Measurements from ENCODE around the gene USH2A.

The USH2A gene

GRCh38 chr1:216330262-216330661, 93.0 kb downstream of the USH2A start:
- Histone ChIP-seq H3K9me3 (ENCODE audit: control insufficient read depth, low read depth, low read length) (no peaks in the 10 kb centered on the region), H3K27ac (ENCODE audit: low read length) (no peak overlapping the region), H3K36me3 (ENCODE audit: control insufficient read depth, low read depth, low read length) (no peaks in the 10 kb centered on the region)

GRCh38 chr1:216325946-216326345, 97.3 kb downstream of the USH2A start:
- H3K9me3 ChIP-seq (ENCODE audit: control insufficient read depth, low read depth, low read length), result no peaks in the 10 kb centered on the region
- H3K4me3 ChIP-seq (ENCODE audit: low read length), result no peak overlapping the region

More at GRCh38 chr1:216330262-216330661, 93.0 kb downstream of the USH2A start:
- Histone ChIP-seq H3K4me1 (ENCODE audit: control insufficient read depth, low read depth, low read length) (no peaks in the 10 kb centered on the region), H3K9ac (ENCODE audit: low read length) (no peak overlapping the region), H3K27me3 (ENCODE audit: control insufficient read depth, insufficient read depth, low read length) (no peaks in the 10 kb centered on the region), H3K4me3 (ENCODE audit: low read length) (no peak overlapping the region)

GRCh38 chr1:216325336-216325735, 97.9 kb downstream of the USH2A start:
- Histone ChIP-seq H3K4me1 (ENCODE audit: control insufficient read depth, low read depth, low read length) (no peaks in the 10 kb centered on the region), H3K27ac (ENCODE audit: low read length) (no peak overlapping the region), H3K36me3 (ENCODE audit: control insufficient read depth, low read depth, low read length) (no peaks in the 10 kb centered on the region), H3K27me3 (ENCODE audit: control insufficient read depth, insufficient read depth, low read length) (no peaks in the 10 kb centered on the region), H3K4me3 (ENCODE audit: low read length) (no peak overlapping the region), H3K9me3 (ENCODE audit: control insufficient read depth, low read depth, low read length) (no peaks in the 10 kb centered on the region), H3K9ac (ENCODE audit: low read length) (no peak overlapping the region)

More at GRCh38 chr1:216325946-216326345, 97.3 kb downstream of the USH2A start:
- Histone ChIP-seq H3K4me1 (ENCODE audit: control insufficient read depth, low read depth, low read length) (no peaks in the 10 kb centered on the region), H3K27me3 (ENCODE audit: control insufficient read depth, insufficient read depth, low read length) (no peaks in the 10 kb centered on the region), H3K27ac (ENCODE audit: low read length) (no peak overlapping the region), H3K9ac (ENCODE audit: low read length) (no peak overlapping the region), H3K36me3 (ENCODE audit: control insufficient read depth, low read depth, low read length) (no peaks in the 10 kb centered on the region)

GRCh38 chr1:216323344-216323743, 99.9 kb downstream of the USH2A start:
- Histone ChIP-seq H3K4me3 (ENCODE audit: low read length) (no peak overlapping the region), H3K9me3 (ENCODE audit: control insufficient read depth, low read depth, low read length) (no peaks in the 10 kb centered on the region), H3K4me1 (ENCODE audit: control insufficient read depth, low read depth, low read length) (no peaks in the 10 kb centered on the region), H3K36me3 (ENCODE audit: control insufficient read depth, low read depth, low read length) (no peaks in the 10 kb centered on the region), H3K27me3 (ENCODE audit: control insufficient read depth, insufficient read depth, low read length) (no peaks in the 10 kb centered on the region), H3K9ac (ENCODE audit: low read length) (no peak overlapping the region), H3K27ac (ENCODE audit: low read length) (no peak overlapping the region)

GRCh38 chr1:216314379-216315095, 108.7 kb downstream of the USH2A start:
- Histone ChIP-seq H3K36me3 (ENCODE audit: control insufficient read depth, low read depth, low read length) (no peaks in the 10 kb centered on the region), H3K4me1 (ENCODE audit: control insufficient read depth, low read depth, low read length) (no peaks in the 10 kb centered on the region), H3K9me3 (ENCODE audit: control insufficient read depth, low read depth, low read length) (no peaks in the 10 kb centered on the region), H3K27ac (ENCODE audit: low read length) (no peak overlapping the region), H3K4me3 (ENCODE audit: low read length) (no peak overlapping the region), H3K9ac (ENCODE audit: low read length) (no peak overlapping the region), H3K27me3 (ENCODE audit: control insufficient read depth, insufficient read depth, low read length) (no peaks in the 10 kb centered on the region)

GRCh38 chr1:216310776-216311175, 112.5 kb downstream of the USH2A start:
- Histone ChIP-seq H3K27me3 (ENCODE audit: control insufficient read depth, insufficient read depth, low read length) (no peaks in the 10 kb centered on the region), H3K27ac (ENCODE audit: low read length) (no peak overlapping the region), H3K4me1 (ENCODE audit: control insufficient read depth, low read depth, low read length) (no peaks in the 10 kb centered on the region), H3K4me3 (ENCODE audit: low read length) (no peak overlapping the region), H3K9ac (ENCODE audit: low read length) (no peak overlapping the region), H3K9me3 (ENCODE audit: control insufficient read depth, low read depth, low read length) (no peaks in the 10 kb centered on the region), H3K36me3 (ENCODE audit: control insufficient read depth, low read depth, low read length) (no peaks in the 10 kb centered on the region)

- Histone ChIP-seq H3K4me1 (ENCODE audit: control insufficient read depth, low read depth, low read length) (no peaks in the 10 kb centered on the region), H3K36me3 (ENCODE audit: control insufficient read depth, low read depth, low read length) (no peaks in the 10 kb centered on the region), H3K27me3 (ENCODE audit: control insufficient read depth, insufficient read depth, low read length) (no peaks in the 10 kb centered on the region), H3K27ac (ENCODE audit: low read length) (no peak overlapping the region), H3K4me3 (ENCODE audit: low read length) (no peak overlapping the region), H3K9ac (ENCODE audit: low read length) (no peak overlapping the region), H3K9me3 (ENCODE audit: control insufficient read depth, low read depth, low read length) (no peaks in the 10 kb centered on the region)
Measured at GRCh38 chr1:216306830-216307229, 116.4 kb downstream of the USH2A start.

GRCh38 chr1:216303690-216304089, 119.6 kb downstream of the USH2A start:
- Histone ChIP-seq H3K4me3 (ENCODE audit: low read length) (no peak overlapping the region), H3K4me1 (ENCODE audit: control insufficient read depth, low read depth, low read length) (no peaks in the 10 kb centered on the region), H3K9me3 (ENCODE audit: control insufficient read depth, low read depth, low read length) (no peaks in the 10 kb centered on the region)

GRCh38 chr1:216293683-216294082, 129.6 kb downstream of the USH2A start:
- Histone ChIP-seq H3K27ac (ENCODE audit: low read length) (no peak overlapping the region), H3K9me3 (ENCODE audit: control insufficient read depth, low read depth, low read length) (no peaks in the 10 kb centered on the region), H3K4me3 (ENCODE audit: low read length) (no peak overlapping the region), H3K9ac (ENCODE audit: low read length) (no peak overlapping the region), H3K4me1 (ENCODE audit: control insufficient read depth, low read depth, low read length) (no peaks in the 10 kb centered on the region), H3K36me3 (ENCODE audit: control insufficient read depth, low read depth, low read length) (no peaks in the 10 kb centered on the region), H3K27me3 (ENCODE audit: control insufficient read depth, insufficient read depth, low read length) (no peaks in the 10 kb centered on the region)

More at GRCh38 chr1:216303690-216304089, 119.6 kb downstream of the USH2A start:
- no peaks in the 10 kb centered on the region for H3K27me3 ChIP-seq (ENCODE audit: control insufficient read depth, insufficient read depth, low read length)
- no peak overlapping the region for H3K9ac ChIP-seq (ENCODE audit: low read length)
- H3K27ac ChIP-seq (ENCODE audit: low read length), result no peak overlapping the region
- no peaks in the 10 kb centered on the region for H3K36me3 ChIP-seq (ENCODE audit: control insufficient read depth, low read depth, low read length)

GRCh38 chr1:216290074-216290473, 133.2 kb downstream of the USH2A start:
- peaks cover 7% of the 10 kb centered on the region for H3K9me3 ChIP-seq (ENCODE audit: control insufficient read depth, low read depth, low read length)
- no peak overlapping the region for H3K4me3 ChIP-seq (ENCODE audit: low read length)
- H3K27me3 ChIP-seq (ENCODE audit: control insufficient read depth, insufficient read depth, low read length), result no peaks in the 10 kb centered on the region
- H3K4me1 ChIP-seq (ENCODE audit: control insufficient read depth, low read depth, low read length), result no peaks in the 10 kb centered on the region
- H3K27ac ChIP-seq (ENCODE audit: low read length), result no peak overlapping the region
- no peaks in the 10 kb centered on the region for H3K36me3 ChIP-seq (ENCODE audit: control insufficient read depth, low read depth, low read length)
- no peak overlapping the region for H3K9ac ChIP-seq (ENCODE audit: low read length)

- peaks cover 11% of the 10 kb centered on the region for H3K9me3 ChIP-seq (ENCODE audit: control insufficient read depth, low read depth, low read length)
- H3K36me3 ChIP-seq (ENCODE audit: control insufficient read depth, low read depth, low read length), result no peaks in the 10 kb centered on the region
- no peak overlapping the region for H3K9ac ChIP-seq (ENCODE audit: low read length)
- H3K4me3 ChIP-seq (ENCODE audit: low read length), result no peak overlapping the region
- no peaks in the 10 kb centered on the region for H3K4me1 ChIP-seq (ENCODE audit: control insufficient read depth, low read depth, low read length)
- H3K27ac ChIP-seq (ENCODE audit: low read length), result no peak overlapping the region
- no peaks in the 10 kb centered on the region for H3K27me3 ChIP-seq (ENCODE audit: control insufficient read depth, insufficient read depth, low read length)
Measured at GRCh38 chr1:216285052-216285451, 138.2 kb downstream of the USH2A start.

- no peak overlapping the region for H3K9ac ChIP-seq (ENCODE audit: low read length)
- H3K36me3 ChIP-seq (ENCODE audit: control insufficient read depth, low read depth, low read length), result no peaks in the 10 kb centered on the region
- peaks cover 11% of the 10 kb centered on the region for H3K9me3 ChIP-seq (ENCODE audit: control insufficient read depth, low read depth, low read length)
- H3K4me3 ChIP-seq (ENCODE audit: low read length), result no peak overlapping the region
- H3K27me3 ChIP-seq (ENCODE audit: control insufficient read depth, insufficient read depth, low read length), result no peaks in the 10 kb centered on the region
- H3K4me1 ChIP-seq (ENCODE audit: control insufficient read depth, low read depth, low read length), result no peaks in the 10 kb centered on the region
- no peak overlapping the region for H3K27ac ChIP-seq (ENCODE audit: low read length)
Measured at GRCh38 chr1:216281757-216282156, 141.5 kb downstream of the USH2A start.
